AG04450 (cell line): ENCODE results near the gene CDH18. TPM values are rescaled to one million over a fixed set of nuclear protein-coding genes. Genes with fewer than 3 reads are reported as not detected.

Source experiments
- CTCF ChIA-PET: fragments of 300-600, 350-600 bp; formaldehyde crosslinking; extraction: SDS; loops from one replicate; lab custom pipeline; 2022; ENCODE audit warnings: antibody characterized with exemption, inconsistent platforms; lab: Charles Lee
- POLR2A ChIA-PET: fragments of 350-600 bp; formaldehyde crosslinking; extraction: SDS; loops from one replicate; lab custom pipeline; 2021; ENCODE audit warnings: antibody characterized with exemption, inconsistent platforms; lab: Yijun Ruan, JAX
- DNase-seq: peaks from one replicate; pipeline ENCODE4 v3.0.0-alpha.2; 2011; ENCODE audit warnings: low read depth, low spot score
- H3K27ac ChIP-seq: one replicate; pipeline ENCODE4 v1.5.1; 2012; ENCODE audit warnings: low read depth, low read length, control low read depth
- H3K27me3 ChIP-seq: one replicate; pipeline ENCODE4 v1.6.0; 2012; ENCODE audit warnings: low read length; ENCODE audit not compliant: control insufficient read depth, insufficient read depth
- H3K4me3 ChIP-seq: 2 replicates; pipeline ENCODE4 v1.5.1; 2011; ENCODE audit warnings: mild to moderate bottlenecking, low read depth, low read length, control low read depth
- H3K9me3 ChIP-seq: 2 replicates; pipeline ENCODE4 v1.5.1; 2012; ENCODE audit warnings: low read length; ENCODE audit not compliant: control insufficient read depth, insufficient read depth
- polyA plus RNA-seq: library from polyadenylated mRNA; depleted of rRNA; stranded (reverse); fragments of >200 nt; gene quantifications from 2 replicates; pipeline ENCODE4 v1.2.3, GENCODE V29; 2011
- TF ChIP-seq, protein P1 (sequence below): IDR thresholded peaks from 2 replicates; pipeline ENCODE4 v1.5.1; 2011; ENCODE audit warnings: low read depth, low read length, control low read depth, inconsistent platforms

The CDH18 gene
- polyA plus RNA-seq, 1 experiment, result 0.19 TPM

DNA sequence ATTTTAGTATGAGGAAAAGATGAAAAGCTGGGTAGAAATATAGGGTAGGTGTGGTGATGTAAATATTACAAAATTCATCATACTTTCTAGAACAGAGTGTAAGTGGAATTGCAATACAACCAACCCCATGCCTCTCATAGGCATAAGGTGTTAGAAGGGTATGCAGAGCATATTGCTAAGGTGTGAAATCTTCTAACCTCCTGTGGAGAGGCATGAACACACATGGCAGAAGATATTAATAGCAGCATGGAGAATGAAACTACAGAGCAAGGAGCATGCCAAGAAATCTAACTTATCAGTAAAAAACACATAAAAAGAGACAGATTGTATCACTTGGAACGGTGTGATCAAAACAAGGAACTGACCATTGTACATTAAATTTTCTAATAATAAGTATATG is 441.5 kb downstream of the CDH18 start:
- H3K27me3 ChIP-seq, result no peaks in the 10 kb centered on the region
- DNase-seq, result no peak
- TF ChIP-seq, protein P1, sequence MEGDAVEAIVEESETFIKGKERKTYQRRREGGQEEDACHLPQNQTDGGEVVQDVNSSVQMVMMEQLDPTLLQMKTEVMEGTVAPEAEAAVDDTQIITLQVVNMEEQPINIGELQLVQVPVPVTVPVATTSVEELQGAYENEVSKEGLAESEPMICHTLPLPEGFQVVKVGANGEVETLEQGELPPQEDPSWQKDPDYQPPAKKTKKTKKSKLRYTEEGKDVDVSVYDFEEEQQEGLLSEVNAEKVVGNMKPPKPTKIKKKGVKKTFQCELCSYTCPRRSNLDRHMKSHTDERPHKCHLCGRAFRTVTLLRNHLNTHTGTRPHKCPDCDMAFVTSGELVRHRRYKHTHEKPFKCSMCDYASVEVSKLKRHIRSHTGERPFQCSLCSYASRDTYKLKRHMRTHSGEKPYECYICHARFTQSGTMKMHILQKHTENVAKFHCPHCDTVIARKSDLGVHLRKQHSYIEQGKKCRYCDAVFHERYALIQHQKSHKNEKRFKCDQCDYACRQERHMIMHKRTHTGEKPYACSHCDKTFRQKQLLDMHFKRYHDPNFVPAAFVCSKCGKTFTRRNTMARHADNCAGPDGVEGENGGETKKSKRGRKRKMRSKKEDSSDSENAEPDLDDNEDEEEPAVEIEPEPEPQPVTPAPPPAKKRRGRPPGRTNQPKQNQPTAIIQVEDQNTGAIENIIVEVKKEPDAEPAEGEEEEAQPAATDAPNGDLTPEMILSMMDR, result no peak
- peaks cover 6% of the 10 kb centered on the region for H3K9me3 ChIP-seq
- ChIA-PET CTCF (no interaction called here), POLR2A (no interaction called here)
- H3K27ac ChIP-seq, result no peak overlapping the region
- no peak overlapping the region for H3K4me3 ChIP-seq

DNA sequence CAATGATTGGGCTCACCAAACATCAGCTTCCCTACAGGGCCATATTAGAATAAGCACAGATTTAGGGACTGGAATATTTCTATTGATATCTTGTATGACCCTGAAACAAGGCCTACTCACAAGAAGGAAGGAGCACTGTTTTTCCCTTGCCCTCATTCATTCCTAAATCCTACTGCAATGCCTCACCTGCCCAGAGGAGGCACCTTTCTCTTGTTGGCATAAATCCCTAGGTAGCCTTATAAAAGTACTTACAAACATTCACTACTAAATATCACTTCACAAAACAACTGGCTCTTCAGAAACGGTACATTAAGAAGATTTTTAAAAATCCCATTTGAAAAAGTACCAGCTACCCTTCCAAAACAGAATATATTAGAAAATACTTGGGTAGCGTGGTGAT is 449.4 kb downstream of the CDH18 start:
- no peak overlapping the region for H3K27ac ChIP-seq
- DNase-seq, result no peak
- no peak overlapping the region for H3K4me3 ChIP-seq
- TF ChIP-seq, protein P1, result no peak
- ChIA-PET POLR2A (no interaction called here), CTCF (no interaction called here)
- no peaks in the 10 kb centered on the region for H3K27me3 ChIP-seq
- peaks cover 7% of the 10 kb centered on the region for H3K9me3 ChIP-seq

DNA sequence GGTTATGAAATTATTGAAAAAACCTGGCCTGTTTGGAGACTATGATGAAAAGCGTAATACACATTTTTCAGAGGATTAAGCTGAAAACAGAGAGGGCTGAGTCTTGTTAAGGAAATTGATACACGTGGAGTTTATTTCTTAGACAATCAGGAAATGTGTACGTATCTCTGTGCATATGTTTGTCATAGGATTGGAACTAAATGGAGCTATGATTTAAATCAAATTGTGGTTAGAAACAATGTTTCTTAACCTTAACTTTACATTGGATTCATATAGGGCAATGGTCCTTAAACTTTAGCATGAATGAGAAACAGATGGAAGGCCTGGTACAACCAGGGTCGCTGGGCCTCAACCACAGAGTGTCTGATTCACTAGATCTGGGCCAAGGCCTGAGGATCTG is 451.6 kb downstream of the CDH18 start:
- no peaks in the 10 kb centered on the region for H3K27me3 ChIP-seq
- H3K4me3 ChIP-seq, result no peak overlapping the region
- ChIA-PET POLR2A (no interaction called here), CTCF (no interaction called here)
- no peak overlapping the region for H3K27ac ChIP-seq
- no peak for DNase-seq
- TF ChIP-seq, protein P1, result no peak
- H3K9me3 ChIP-seq, result peaks cover 7% of the 10 kb centered on the region

DNA sequence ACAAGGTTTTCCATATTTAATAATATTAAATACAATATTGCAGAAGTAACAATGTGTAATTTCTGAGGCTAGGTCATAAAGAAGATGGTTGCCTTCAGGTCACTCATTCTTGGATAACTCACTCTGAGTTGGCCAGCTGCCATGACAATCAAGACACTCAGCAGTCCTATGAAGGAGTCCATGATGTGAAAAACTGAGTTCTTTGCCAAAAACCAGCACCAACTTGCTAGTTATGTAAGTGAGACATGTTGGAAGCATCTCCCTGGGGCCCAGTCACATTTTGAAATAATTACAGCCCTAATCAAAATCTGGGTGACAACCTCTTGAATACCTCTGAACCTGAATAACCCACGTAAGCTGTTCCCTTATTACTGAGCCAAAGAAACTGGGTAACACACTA is 453.2 kb downstream of the CDH18 start:
- H3K4me3 ChIP-seq, result no peak overlapping the region
- no peak overlapping the region for H3K27ac ChIP-seq
- H3K9me3 ChIP-seq, result peaks cover 2% of the 10 kb centered on the region; the same call in 1 of the 2 replicates
- ChIA-PET POLR2A (no interaction called here), CTCF (no interaction called here)
- H3K27me3 ChIP-seq, result no peaks in the 10 kb centered on the region
- no peak for DNase-seq
- TF ChIP-seq, protein P1, result no peak

DNA sequence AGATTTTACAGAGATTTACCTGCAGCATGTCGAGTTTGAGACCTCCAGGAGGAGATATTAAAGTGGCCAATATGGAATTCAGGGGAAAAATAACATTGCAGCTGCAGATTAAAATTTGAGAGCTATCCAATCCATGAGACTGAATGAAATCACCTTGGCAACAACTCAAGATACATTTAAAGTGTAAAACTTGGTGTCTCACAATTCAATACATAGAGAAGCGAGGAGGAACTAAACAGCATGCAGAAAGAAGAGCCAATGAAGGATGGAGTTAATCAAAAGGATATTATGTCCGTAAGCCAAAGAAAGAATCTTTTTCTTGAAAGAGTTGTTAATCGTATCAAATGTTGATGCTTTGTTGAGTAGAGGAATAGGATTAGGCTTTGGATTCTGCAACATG is 455.1 kb downstream of the CDH18 start:
- ChIA-PET CTCF (no interaction called here), POLR2A (no interaction called here)
- Histone ChIP-seq H3K9me3 (peaks cover 2% of the 10 kb centered on the region; the same call in 1 of the 2 replicates), H3K4me3 (no peak overlapping the region), H3K27me3 (no peaks in the 10 kb centered on the region), H3K27ac (no peak overlapping the region)
- TF ChIP-seq, protein P1, result no peak
- no peak for DNase-seq
